HepG2 (cell line): ENCODE measurements around the gene SAP30. TPM values are rescaled to one million over a fixed set of nuclear protein-coding genes. Genes with fewer than 3 reads are reported as not detected.

Source experiments
- ATAC-seq: fragments of 200-7000 bp; cut with Tn5 transposase; 3 replicates; pipeline ENCODE4 v1.9.1; 2020; ENCODE audit warnings: mild to moderate bottlenecking, moderate library complexity
- BruUV-seq: library from RNA; stranded (reverse); fragments of 400-500 nt; replicated peaks from 2 replicates; lab custom pipeline; 2021; lab: Mats Ljungman, UMichigan
- CTCF ChIA-PET: fragments of 300-600 bp; formaldehyde crosslinking; extraction: SDS; loops from one replicate; lab custom pipeline; 2021; ENCODE audit warnings: low total read pairs, inconsistent platforms, low intra/inter-chr PET ratio; lab: Yijun Ruan, JAX
- POLR2A ChIA-PET: fragments of 350-600 bp; sonication (Branson Sonifier 250); formaldehyde crosslinking; loops from one replicate; lab custom pipeline; 2020; ENCODE audit warnings: antibody characterized with exemption, inconsistent platforms; lab: Yijun Ruan, JAX
- DNase-seq: peaks from one replicate; pipeline ENCODE4 v3.0.0-alpha.2; 2015; ENCODE audit warnings: low spot score
- FAIRE-seq: peaks from 3 replicates; lab custom pipeline; 2011; peaks lifted over from hg19 to GRCh38; lab: Jason Lieb, UNC
- H2AFZ ChIP-seq: one replicate; pipeline ENCODE4 v1.6.1; 2011; ENCODE audit warnings: low read length, inconsistent platforms
- H3K27ac ChIP-seq: fragments of 300-600 bp; 3 replicates; pipeline ENCODE4 v1.8.0; 2011; ENCODE audit warnings: mixed run types, mild to moderate bottlenecking, mixed read lengths, low read length, inconsistent platforms; ENCODE audit not compliant: insufficient read depth; ENCODE audit errors: extremely low read length
- H3K27me3 ChIP-seq, 2 experiments: fragments of 200-600 bp in 1 of 2; 2 replicates in 1 of 2; 3 replicates in 1 of 2; pipeline versions ENCODE4 v1.6.0 to v1.8.0; 2011; ENCODE audit warnings: low read length in 2 of 2, mild to moderate bottlenecking in 2 of 2, moderate library complexity in 2 of 2, inconsistent platforms in 1 of 2; ENCODE audit not compliant: insufficient read depth in 2 of 2, control insufficient read depth in 1 of 2
- H3K36me3 ChIP-seq, 2 experiments: fragments of 200-600 bp in 1 of 2; replicated peaks in 1 of 2; 2 replicates in 1 of 2; 3 replicates in 1 of 2; pipeline versions ENCODE4 v1.5.1 to v1.8.0; 2011; ENCODE audit warnings: low read length in 2 of 2, inconsistent platforms in 1 of 2; ENCODE audit not compliant: insufficient read depth in 2 of 2, control insufficient read depth in 1 of 2
- H3K4me1 ChIP-seq: 2 replicates; pipeline ENCODE4 v1.5.1; 2012; ENCODE audit warnings: low read length, inconsistent platforms; ENCODE audit not compliant: insufficient read depth
- H3K4me2 ChIP-seq: 2 replicates; pipeline ENCODE4 v1.6.0; 2011; ENCODE audit warnings: low read depth, low read length, inconsistent platforms
- H3K4me3 ChIP-seq, 3 experiments: fragments of 200-600 bp in 1 of 3; sonication (generic), shearing (Covaris generic) in 1 of 3; replicated peaks in 1 of 3; 2 replicates each; pipeline ENCODE4 v1.5.1; 2011 to 2016; ENCODE audit warnings: low read length in 3 of 3, inconsistent platforms in 2 of 3, low read depth in 2 of 3, mild to moderate bottlenecking in 2 of 3, control low read depth in 1 of 3, mixed read lengths in 1 of 3; ENCODE audit not compliant: insufficient read depth in 1 of 3
- H3K79me2 ChIP-seq: one replicate; pipeline ENCODE4 v1.6.1; 2011; ENCODE audit warnings: low read length, inconsistent platforms; ENCODE audit not compliant: insufficient read depth
- H3K9ac ChIP-seq: 2 replicates; pipeline ENCODE4 v1.6.0; 2011; ENCODE audit warnings: mild to moderate bottlenecking, low read depth, low read length, inconsistent platforms; ENCODE audit not compliant: insufficient read depth
- H3K9me3 ChIP-seq: 2 replicates; pipeline ENCODE4 v1.5.1; 2012; ENCODE audit warnings: mild to moderate bottlenecking, low read length
- H4K20me1 ChIP-seq: 2 replicates; pipeline ENCODE4 v1.6.0; 2011; ENCODE audit warnings: inconsistent platforms, mild to moderate bottlenecking, low read length, moderate library complexity; ENCODE audit not compliant: insufficient read depth
- CCAR2 ChIP-seq: fragments of 200-400 bp; formaldehyde crosslinking; optimal IDR thresholded peaks from 2 replicates; pipeline ENCODE3; 2018; ENCODE audit warnings: low read depth, mild to moderate bottlenecking, low read length, moderate library complexity
- CEBPB ChIP-seq: IDR thresholded peaks from 2 replicates; pipeline ENCODE4 v1.6.1; 2011; ENCODE audit warnings: low read depth, low read length, improper control_type of control experiment, borderline replicate concordance
- CEBPG ChIP-seq: IDR thresholded peaks from 2 replicates; pipeline ENCODE4 v1.6.1; 2016
- HCFC1 ChIP-seq: fragments of 150-350 bp; IDR thresholded peaks from 2 replicates; pipeline ENCODE4 v1.6.1; 2014; ENCODE audit warnings: low read depth, low read length
- HNRNPH1 ChIP-seq: fragments of 200-400 bp; formaldehyde crosslinking; optimal IDR thresholded peaks from 2 replicates; pipeline ENCODE3; 2017; ENCODE audit warnings: mild to moderate bottlenecking, low read depth, low read length
- JDP2 ChIP-seq: sonication (generic); formaldehyde crosslinking; IDR thresholded peaks from 2 replicates; pipeline ENCODE4 v1.8.1; 2022; ENCODE audit warnings: missing genetic modification reagents, borderline replicate concordance
- SNAPC2 ChIP-seq: sonication (generic); formaldehyde crosslinking; IDR thresholded peaks from 2 replicates; pipeline ENCODE4 v1.8.1; 2022; ENCODE audit warnings: mild to moderate bottlenecking, missing genetic modification reagents
- ZNF30 ChIP-seq: sonication (generic); formaldehyde crosslinking; IDR thresholded peaks from 2 replicates; pipeline ENCODE4 v1.5.0; 2020; ENCODE audit warnings: mild to moderate bottlenecking, missing genetic modification reagents
- WGBS: methylation state at CpG from one replicate; pipeline ENCODE4 v1.1.6; 2017; ENCODE audit warnings: low lambda C conversion rate; 5-methylcytosine and 5-hydroxymethylcytosine counted together
- in situ Hi-C: cut with HindIII; loops from 2 replicates; pipeline ENCODE4 v1.10.0; 2017; ENCODE audit warnings: low pct_unique_long_range_greater_than_20kb; ENCODE audit not compliant: extremely low pct_ligation_motif_present
- intact Hi-C: fragments of 100-400 bp; cut with micrococcal nuclease; formaldehyde crosslinking; loops from one replicate; pipeline ENCODE4 v1.10.0; 2022; ENCODE audit not compliant: unreplicated experiment
- polyA plus RNA-seq, 8 experiments: library from polyadenylated mRNA; depleted of rRNA in 3 of 8; stranded (reverse) in 7 of 8; unstranded in 1 of 8; fragments of >200 nt; fragmentation: Illumina TruSeq in 4 of 8; extraction: Trizol in 4 of 8; gene quantifications; 2 replicates each; pipeline versions ENCODE4 v1.2.1 to v1.2.3, GENCODE V29; 2011 to 2016; ENCODE audit warnings: low read depth in 4 of 8, missing spikeins in 1 of 8, mixed read lengths in 1 of 8; ENCODE audit not compliant: insufficient read depth in 1 of 8
- total RNA-seq, 5 experiments: library from RNA; depleted of rRNA; stranded (reverse); fragments of >200 nt; fragmentation: Illumina TruSeq; extraction: Trizol; gene quantifications; 2 replicates each; pipeline ENCODE4 v1.2.3, GENCODE V29; 2016; ENCODE audit warnings: low read depth in 1 of 5
- TF ChIP-seq, protein P1 (sequence below), 2 experiments: sonication (generic) in 1 of 2; formaldehyde crosslinking in 1 of 2; IDR thresholded peaks; 2 replicates each; pipeline versions ENCODE4 v1.4.0 to v1.6.1; 2018 to 2020; ENCODE audit warnings: missing genetic modification reagents in 2 of 2, borderline replicate concordance in 1 of 2, low read depth in 1 of 2, mild to moderate bottlenecking in 1 of 2, missing biosample characterization in 1 of 2

Gene SAP30
- total and polyA plus RNA-seq, 2 of the 13 experiments (the other 11 are each of a cell fraction or from before 2014, with no cell fraction given): 14.2 to 25.1 TPM

DNA sequence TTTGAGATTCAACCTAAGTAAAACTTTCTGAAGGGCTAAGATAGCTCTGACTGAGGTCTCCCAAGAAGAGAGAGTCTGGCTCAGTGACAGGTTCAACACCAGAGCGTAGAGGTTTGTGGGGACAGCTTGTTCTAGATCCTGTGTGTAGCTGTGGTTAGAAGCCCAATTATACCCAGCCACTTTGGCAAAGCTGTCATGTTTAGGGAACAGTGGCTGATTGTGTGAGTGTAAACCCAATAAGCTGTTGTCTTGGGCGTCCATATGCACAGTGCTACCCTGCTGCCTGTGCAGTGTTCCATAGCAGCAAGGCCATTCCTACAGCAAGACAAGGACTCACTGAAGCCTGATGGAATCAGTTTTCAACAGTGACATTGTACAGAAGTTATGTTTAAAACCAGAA lies 39.3 kb downstream of the SAP30 start:
- WGBS: 29% methylated on average over 1 of the region's 2 CpGs
- Histone ChIP-seq H3K4me3 (no peak overlapping the region), H4K20me1 (no peaks in the 10 kb centered on the region), H3K79me2 (no peaks in the 10 kb centered on the region), H3K36me3 (no peaks in the 10 kb centered on the region), H3K9me3 (no peaks in the 10 kb centered on the region), H3K27me3 (no peaks in the 10 kb centered on the region; a peak in 1 of 5 replicates), H3K4me1 (no peaks in the 10 kb centered on the region), H3K4me2 (no peak overlapping the region), H2AFZ (no peak overlapping the region), H3K27ac (no peak overlapping the region), H3K9ac (no peak overlapping the region)
- ATAC-seq (no peak), FAIRE-seq (no peak), DNase-seq (no peak)
- intact Hi-C loops (loop anchor here (10.0 kb wide), 1 partner anchor 385 kb away; no protein-coding TSS in a partner anchor), in situ Hi-C loops (loop anchor here (10.0 to 25.0 kb wide), 2 partner anchors 125 to 398 kb away; no protein-coding TSS in a partner anchor)
- TF ChIP-seq CCAR2 (no peak), HNRNPH1 (no peak)
- ChIA-PET CTCF (no interaction called here), POLR2A (no interaction called here)
- BruUV-seq: no TSS peak

DNA sequence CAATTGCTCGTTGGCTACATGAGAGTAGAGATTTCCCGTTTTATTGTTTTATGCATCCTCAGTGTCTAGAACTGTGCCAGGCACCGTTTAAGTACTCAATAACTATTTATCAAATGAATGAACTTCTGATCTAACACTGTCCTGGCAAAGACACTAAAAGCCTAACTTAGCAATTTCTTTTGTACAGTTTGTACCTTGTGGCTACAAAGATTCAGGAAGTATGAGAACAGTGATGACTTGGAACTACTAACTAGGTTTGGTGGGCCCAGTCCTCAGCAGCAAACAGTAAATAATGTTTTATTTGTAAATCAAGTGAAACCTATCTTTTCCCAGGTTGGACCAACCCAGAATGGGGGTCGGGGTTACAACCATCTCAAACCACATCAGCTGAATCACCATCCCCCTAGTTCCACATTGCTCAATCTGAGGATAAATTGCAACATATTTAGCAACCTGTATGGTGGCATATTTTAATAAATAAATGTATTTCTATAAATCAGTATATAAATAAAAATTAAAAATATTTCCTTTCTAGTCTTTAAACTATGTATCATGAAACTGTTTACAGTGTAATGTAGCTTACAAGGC lies 40.4 kb downstream of the SAP30 start:
- no TSS peak for BruUV-seq
- POLR2A ChIA-PET: no interaction called here
- ATAC-seq (no peak), DNase-seq (no peak)
- no peaks in the 10 kb centered on the region for H4K20me1 ChIP-seq
- H3K4me3 ChIP-seq: no peak overlapping the region
- no peak overlapping the region for H3K9ac ChIP-seq
- no peaks in the 10 kb centered on the region for H3K4me1 ChIP-seq
- H2AFZ ChIP-seq: no peak overlapping the region
- no peak overlapping the region for H3K4me2 ChIP-seq
- intact Hi-C loops: loop anchor here (10.0 kb wide), 1 partner anchor 386 kb away; no protein-coding TSS in a partner anchor
- TF ChIP-seq JDP2 (CRISPR knock-in tag) (no peak), SNAPC2 (no peak), CEBPG (CRISPR knock-in tag) (0 out of 2 replicates have a peak, but pooled peaks have one; percentile 12), CEBPB (peak; percentile 65; the same call in 1 of the 2 replicates), ZNF30 (no peak), HCFC1 (no peak)
- TF ChIP-seq, protein P1, sequence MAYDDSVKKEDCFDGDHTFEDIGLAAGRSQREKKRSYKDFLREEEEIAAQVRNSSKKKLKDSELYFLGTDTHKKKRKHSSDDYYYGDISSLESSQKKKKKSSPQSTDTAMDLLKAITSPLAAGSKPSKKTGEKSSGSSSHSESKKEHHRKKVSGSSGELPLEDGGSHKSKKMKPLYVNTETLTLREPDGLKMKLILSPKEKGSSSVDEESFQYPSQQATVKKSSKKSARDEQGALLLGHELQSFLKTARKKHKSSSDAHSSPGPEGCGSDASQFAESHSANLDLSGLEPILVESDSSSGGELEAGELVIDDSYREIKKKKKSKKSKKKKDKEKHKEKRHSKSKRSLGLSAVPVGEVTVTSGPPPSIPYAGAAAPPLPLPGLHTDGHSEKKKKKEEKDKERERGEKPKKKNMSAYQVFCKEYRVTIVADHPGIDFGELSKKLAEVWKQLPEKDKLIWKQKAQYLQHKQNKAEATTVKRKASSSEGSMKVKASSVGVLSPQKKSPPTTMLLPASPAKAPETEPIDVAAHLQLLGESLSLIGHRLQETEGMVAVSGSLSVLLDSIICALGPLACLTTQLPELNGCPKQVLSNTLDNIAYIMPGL (CRISPR knock-in tag; IDR thresholded peaks at IDR 0.05; ENCODE audit: borderline replicate concordance in 1 of 2, low read depth in 1 of 2): no peak
- TF ChIP-seq, all 625 proteins: peak for 2
- in situ Hi-C loops: loop anchor here (10.0 to 25.0 kb wide), 2 partner anchors 126 to 399 kb away; no protein-coding TSS in a partner anchor
- 6% methylated on average over 4 of the region's 4 CpGs for WGBS
- H3K27me3 ChIP-seq: no peaks in the 10 kb centered on the region; a peak in 1 of 5 replicates
- CTCF ChIA-PET: no interaction called here
- no peak for FAIRE-seq
- no peaks in the 10 kb centered on the region for H3K36me3 ChIP-seq
- H3K79me2 ChIP-seq: no peaks in the 10 kb centered on the region
- no peaks in the 10 kb centered on the region for H3K9me3 ChIP-seq
- H3K27ac ChIP-seq: no peak overlapping the region
